MG63 (cell line): ENCODE measurements around the gene CELF4. TPM values are rescaled to one million over a fixed set of nuclear protein-coding genes. Genes with fewer than 3 reads are reported as not detected.

ENCODE experiments used
- DNase-seq: peaks from one replicate; pipeline ENCODE4 v3.0.0-alpha.2; 2020
- H3K27me3 ChIP-seq: fragments of 250-450 bp; sonication (Bioruptor Pico); 2 replicates; pipeline ENCODE4 v1.5.1; 2020; ENCODE audit warnings: mild to moderate bottlenecking, moderate library complexity
- H3K36me3 ChIP-seq: fragments of 250-450 bp; sonication (Bioruptor Pico); 2 replicates; pipeline ENCODE4 v1.5.1; 2020; ENCODE audit warnings: mild to moderate bottlenecking, moderate library complexity
- H3K4me3 ChIP-seq: fragments of 250-450 bp; sonication (Bioruptor Pico); 2 replicates; pipeline ENCODE4 v1.5.1; 2020; ENCODE audit warnings: mild to moderate bottlenecking, moderate library complexity
- H3K9me3 ChIP-seq: fragments of 250-450 bp; sonication (Bioruptor Pico); 2 replicates; pipeline ENCODE4 v1.5.1; 2020; ENCODE audit warnings: mild to moderate bottlenecking, moderate library complexity
- total RNA-seq: library from RNA; depleted of rRNA; stranded (reverse); fragments of >200 nt; shearing (Covaris generic); gene quantifications from 2 replicates; pipeline ENCODE4 v1.2.3, GENCODE V29; 2014; ENCODE audit warnings: low replicate concordance

Gene CELF4
- total RNA-seq, 1 experiment from 2014 or later = not detected

DNA sequence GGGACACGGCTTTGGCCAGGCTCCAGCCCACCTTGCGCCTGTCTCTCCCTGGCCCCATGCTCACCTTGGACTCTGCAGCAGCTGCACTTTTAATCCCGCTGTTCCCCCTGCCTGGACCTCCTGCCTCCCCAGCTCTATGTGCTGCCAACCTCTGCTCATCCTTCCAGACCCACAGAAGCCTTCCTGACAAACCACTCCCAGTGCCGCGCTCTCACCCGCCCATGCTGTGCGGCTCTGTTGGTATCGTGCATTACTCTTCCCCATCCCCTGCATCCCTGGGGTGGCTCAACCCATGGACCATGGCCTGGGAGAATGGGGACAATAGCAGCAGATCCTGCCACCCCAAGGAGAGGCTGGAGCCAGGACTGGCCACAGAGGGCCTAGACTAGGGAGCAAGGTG lies 303.6 kb downstream of the CELF4 start:
- H3K27me3 ChIP-seq = no peaks in the 10 kb centered on the region
- H3K9me3 ChIP-seq = no peaks in the 10 kb centered on the region

GRCh38 chr18:37261246-37261840 lies 304.3 kb downstream of the CELF4 start:
- Histone ChIP-seq H3K36me3 (no peaks in the 10 kb centered on the region), H3K27me3 (no peaks in the 10 kb centered on the region), H3K9me3 (no peaks in the 10 kb centered on the region), H3K4me3 (no peak overlapping the region)
- no peak for DNase-seq

More for the DNA sequence above, 303.6 kb downstream of the CELF4 start:
- no peak overlapping the region for H3K4me3 ChIP-seq
- no peak for DNase-seq
- H3K36me3 ChIP-seq = no peaks in the 10 kb centered on the region

DNA sequence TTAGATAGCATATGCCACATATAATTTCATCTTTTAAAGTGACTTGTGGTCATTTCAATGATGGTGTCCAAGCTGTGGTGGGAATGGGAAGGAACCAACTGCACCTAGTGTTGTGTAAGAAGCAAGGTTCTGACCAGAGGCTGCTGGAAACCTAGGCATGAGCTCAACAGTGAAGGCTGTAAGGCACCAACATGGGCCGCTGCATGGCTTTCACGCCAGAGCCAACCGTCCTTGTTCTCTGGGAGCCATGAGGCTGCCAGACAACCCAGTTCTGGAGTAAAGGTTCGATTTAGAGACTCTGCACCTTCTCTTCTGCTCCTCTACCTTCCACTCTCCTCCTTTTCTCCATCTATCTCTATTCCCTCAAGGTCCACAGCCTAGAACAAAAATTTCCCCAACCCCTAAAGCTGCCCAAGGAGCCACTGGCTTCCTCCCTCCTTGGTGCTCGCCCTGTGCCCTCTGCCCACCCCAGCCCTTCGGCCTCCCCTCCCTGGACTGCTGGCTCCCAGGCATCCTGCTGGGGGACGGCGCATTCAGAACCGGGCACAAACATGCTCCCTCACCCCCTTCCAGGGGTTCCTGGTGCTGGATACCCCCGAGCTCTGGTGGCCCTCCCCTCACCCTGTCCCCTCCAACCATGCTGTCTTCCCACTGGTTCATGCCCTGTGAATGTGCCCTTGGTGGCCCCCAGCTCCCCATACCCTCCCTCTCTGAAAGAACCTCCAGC lies 305.1 kb downstream of the CELF4 start:
- Histone ChIP-seq H3K4me3 (no peak overlapping the region), H3K27me3 (no peaks in the 10 kb centered on the region), H3K9me3 (no peaks in the 10 kb centered on the region), H3K36me3 (no peaks in the 10 kb centered on the region)
- DNase-seq = no peak

- Histone ChIP-seq H3K36me3 (no peaks in the 10 kb centered on the region), H3K27me3 (no peaks in the 10 kb centered on the region), H3K4me3 (no peak overlapping the region), H3K9me3 (no peaks in the 10 kb centered on the region)
- DNase-seq = no peak
These were observed 305.9 kb downstream of the CELF4 start for GRCh38 chr18:37259711-37260110.

GRCh38 chr18:37258819-37259218 lies 306.8 kb downstream of the CELF4 start:
- no peaks in the 10 kb centered on the region for H3K27me3 ChIP-seq
- H3K9me3 ChIP-seq = no peaks in the 10 kb centered on the region
- no peak overlapping the region for H3K4me3 ChIP-seq
- H3K36me3 ChIP-seq = no peaks in the 10 kb centered on the region
- DNase-seq = no peak

- H3K36me3 ChIP-seq = no peaks in the 10 kb centered on the region
- H3K4me3 ChIP-seq = no peak overlapping the region
- H3K27me3 ChIP-seq = no peaks in the 10 kb centered on the region
- DNase-seq = no peak
- no peaks in the 10 kb centered on the region for H3K9me3 ChIP-seq
These were observed 307.5 kb downstream of the CELF4 start for GRCh38 chr18:37258131-37258530.

DNA sequence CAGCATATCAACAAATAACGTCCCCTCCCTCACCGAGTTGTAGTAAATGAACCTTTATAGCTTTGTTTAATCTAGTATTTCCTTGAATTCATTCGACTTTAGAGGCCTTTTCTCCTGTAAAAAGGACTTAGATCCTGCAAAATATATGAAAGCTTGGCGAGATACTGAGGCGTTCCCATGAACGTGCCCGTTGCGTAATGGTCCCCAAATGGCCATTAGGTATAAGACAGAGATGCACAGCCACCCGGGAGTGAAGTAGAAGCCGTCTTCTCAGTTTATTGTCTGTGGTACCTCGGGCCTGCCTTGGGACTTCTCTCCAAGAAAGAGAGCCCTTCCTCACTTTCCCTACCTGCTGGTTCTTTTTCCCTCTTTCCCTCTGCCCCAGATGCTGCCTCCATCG lies 310.6 kb downstream of the CELF4 start:
- no peak for DNase-seq
- Histone ChIP-seq H3K9me3 (no peaks in the 10 kb centered on the region), H3K27me3 (no peaks in the 10 kb centered on the region), H3K4me3 (no peak overlapping the region), H3K36me3 (no peaks in the 10 kb centered on the region)

DNA sequence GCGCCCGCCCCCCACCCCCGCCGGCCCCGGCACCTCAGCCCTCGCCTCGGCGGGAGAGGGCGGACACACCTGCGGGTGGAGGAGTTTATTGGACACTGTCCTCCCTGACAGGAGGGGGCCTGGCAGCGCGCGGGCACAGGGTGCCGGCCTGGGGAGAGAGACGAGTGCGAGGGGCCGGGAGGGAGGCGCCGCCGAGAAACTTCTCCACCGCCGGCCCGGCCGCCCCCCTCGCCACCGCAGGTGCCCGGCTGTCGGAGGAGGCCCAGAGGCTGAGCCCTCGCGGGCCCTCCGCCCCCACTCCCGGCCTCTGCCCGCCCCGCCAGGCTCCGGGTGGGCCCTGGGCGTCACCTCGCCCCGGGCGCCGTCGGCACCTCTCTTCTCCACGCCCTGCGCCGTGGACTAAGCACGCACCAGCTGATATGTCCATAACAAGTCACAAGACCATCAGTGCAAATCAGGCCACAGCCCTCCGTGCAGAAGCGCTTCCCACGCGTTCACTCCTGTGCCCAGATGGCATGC lies 311.3 kb downstream of the CELF4 start:
- H3K9me3 ChIP-seq = no peaks in the 10 kb centered on the region
- no peaks in the 10 kb centered on the region for H3K36me3 ChIP-seq
- no peak for DNase-seq
- H3K27me3 ChIP-seq = no peaks in the 10 kb centered on the region
- H3K4me3 ChIP-seq = no peak overlapping the region

GRCh38 chr18:37253394-37254235 lies 312.0 kb downstream of the CELF4 start:
- Histone ChIP-seq H3K36me3 (no peaks in the 10 kb centered on the region), H3K9me3 (no peaks in the 10 kb centered on the region), H3K4me3 (no peak overlapping the region), H3K27me3 (no peaks in the 10 kb centered on the region)
- DNase-seq = no peak

DNA sequence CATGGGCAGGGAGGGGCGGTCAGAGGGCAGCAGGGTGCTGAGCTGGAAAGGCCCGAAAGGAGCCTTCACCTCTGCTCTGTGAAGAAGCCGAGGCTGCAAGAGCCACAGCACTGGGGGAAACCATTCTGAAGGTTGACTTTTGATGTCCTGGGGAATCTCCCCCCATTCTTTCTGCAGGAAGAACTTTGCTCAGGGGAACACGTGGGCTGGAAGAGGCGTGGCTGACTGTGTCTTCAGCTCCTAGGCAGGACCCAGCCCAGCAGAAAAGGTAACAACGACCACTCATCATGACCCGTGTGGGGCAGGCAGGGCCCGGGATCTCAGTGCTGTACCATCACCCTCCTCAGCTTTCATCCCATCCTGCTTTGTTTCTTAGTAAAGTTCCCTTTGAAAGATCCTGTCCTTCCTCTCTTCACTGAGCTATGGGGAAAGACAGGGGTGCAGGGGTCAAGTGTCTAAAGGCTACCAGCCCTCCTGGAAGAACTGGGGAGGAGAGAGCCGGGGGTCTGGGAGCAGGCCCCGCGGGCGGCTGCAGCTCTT lies 312.7 kb downstream of the CELF4 start:
- H3K4me3 ChIP-seq = no peak overlapping the region
- H3K36me3 ChIP-seq = no peaks in the 10 kb centered on the region
- no peak for DNase-seq
- no peaks in the 10 kb centered on the region for H3K9me3 ChIP-seq
- H3K27me3 ChIP-seq = no peaks in the 10 kb centered on the region

DNA sequence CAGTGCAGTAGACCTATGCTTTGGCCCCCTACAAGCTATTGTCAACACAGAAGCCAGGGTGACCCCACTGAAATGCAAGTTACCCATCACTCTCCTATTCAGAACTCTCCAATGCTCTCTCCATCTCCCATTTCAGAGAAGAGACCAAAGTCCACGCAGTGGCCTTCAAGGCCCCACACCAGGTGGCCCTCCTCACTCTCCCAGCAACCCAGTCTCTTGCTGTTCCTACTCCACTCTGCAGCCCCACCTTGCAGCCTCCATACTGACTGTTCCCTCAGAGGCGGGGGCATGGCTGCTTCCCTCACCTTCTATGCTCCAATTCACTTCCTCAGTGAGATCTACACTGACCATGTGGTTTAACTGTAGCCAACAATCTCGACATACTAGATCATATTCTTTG lies 313.3 kb downstream of the CELF4 start:
- Histone ChIP-seq H3K4me3 (no peak overlapping the region), H3K9me3 (no peaks in the 10 kb centered on the region), H3K27me3 (no peaks in the 10 kb centered on the region), H3K36me3 (no peaks in the 10 kb centered on the region)
- DNase-seq = no peak

DNA sequence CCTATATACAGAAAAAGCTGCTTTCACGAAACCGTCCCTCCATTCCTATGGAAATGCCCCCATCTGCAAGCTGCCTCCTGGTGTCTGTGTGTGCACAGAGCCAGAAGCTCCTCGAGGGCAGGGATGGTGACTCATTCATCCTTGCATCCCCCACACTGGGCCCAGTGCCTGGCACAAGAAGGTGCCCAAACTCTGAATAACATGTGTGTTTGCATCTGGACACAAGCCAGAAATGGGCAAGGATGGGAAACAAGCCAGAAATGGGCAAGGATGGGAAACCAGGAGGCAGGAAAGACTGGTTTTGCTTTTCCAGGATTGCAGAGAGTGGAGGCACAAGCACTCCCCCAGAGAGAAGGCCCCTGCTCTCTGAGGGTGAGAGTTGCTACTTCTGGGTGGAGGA lies 313.9 kb downstream of the CELF4 start:
- Histone ChIP-seq H3K27me3 (no peaks in the 10 kb centered on the region), H3K4me3 (no peak overlapping the region), H3K36me3 (no peaks in the 10 kb centered on the region), H3K9me3 (no peaks in the 10 kb centered on the region)
- DNase-seq = peak; percentile 36

DNA sequence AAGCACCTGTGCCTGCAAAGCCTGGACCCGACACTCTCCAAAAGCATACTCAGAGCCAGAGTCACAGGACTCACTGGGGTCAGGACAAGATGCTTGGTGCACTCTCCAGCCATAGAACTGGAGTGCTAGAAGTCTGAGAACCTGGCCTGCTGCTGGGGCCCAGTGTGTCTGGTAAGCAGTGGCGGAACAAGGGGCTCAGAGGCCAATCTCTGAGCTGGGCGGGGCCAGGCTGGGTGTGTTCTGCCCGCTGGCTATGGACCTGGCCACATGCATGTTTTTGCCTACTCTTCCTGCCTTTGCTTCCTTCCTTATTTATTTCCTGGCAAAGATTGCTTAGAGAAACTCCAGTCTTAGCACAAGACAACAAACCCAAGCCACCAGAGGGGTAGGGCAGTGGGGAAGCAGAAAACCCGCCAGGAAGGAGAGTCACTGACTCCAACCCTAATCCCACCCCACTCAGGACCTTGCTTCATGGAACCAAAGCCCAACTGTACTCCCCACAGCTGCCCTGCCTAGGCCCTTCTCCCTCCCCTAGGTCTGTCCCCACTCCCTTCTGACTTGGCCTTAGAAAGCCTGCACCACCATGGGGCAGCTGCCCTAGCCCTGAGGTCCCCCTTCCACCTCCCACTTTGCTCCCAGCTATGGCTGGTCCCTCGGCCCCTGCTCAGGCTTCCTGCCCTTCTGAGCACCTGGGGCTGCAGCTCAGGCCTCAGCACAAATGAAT lies 315.5 kb downstream of the CELF4 start:
- H3K27me3 ChIP-seq = no peaks in the 10 kb centered on the region
- H3K36me3 ChIP-seq = no peaks in the 10 kb centered on the region
- H3K4me3 ChIP-seq = no peak overlapping the region
- no peak for DNase-seq
- H3K9me3 ChIP-seq = no peaks in the 10 kb centered on the region

DNA sequence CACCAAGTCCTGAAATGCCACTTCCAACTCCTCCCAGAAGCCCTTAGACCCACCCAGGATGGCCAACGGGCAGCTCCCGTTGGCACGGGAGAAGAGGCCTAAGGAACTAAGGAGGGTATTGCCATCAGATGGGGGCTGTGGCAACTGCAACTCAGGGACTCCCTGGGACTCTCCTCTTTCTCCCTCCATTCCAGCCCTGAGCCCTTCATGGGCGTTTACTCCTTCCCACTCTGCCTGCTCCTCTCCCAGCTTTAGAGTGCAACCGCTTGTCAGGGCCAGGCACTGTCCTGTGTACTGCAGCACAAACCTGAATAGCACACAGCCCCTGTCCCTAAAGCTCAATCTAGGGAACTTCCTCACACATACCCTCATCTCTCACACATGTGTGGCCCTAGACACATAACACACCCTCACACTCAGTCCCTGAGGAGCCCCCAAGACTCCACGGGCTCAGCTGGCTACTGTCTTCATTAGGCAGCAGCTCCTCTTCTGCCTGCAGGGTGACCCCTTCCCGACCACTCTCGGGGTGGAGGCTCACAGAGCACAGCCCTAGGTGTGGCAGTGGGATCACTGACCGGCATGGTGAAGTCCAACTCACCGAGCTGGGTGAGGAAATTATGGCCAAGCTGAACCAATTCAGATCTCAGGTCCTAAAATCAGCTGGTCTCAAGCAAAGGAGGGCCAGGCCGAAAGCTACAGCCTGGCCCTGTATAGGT lies 316.3 kb downstream of the CELF4 start:
- DNase-seq = no peak
- no peaks in the 10 kb centered on the region for H3K36me3 ChIP-seq
- H3K9me3 ChIP-seq = no peaks in the 10 kb centered on the region
- no peaks in the 10 kb centered on the region for H3K27me3 ChIP-seq
- H3K4me3 ChIP-seq = no peak overlapping the region

- no peaks in the 10 kb centered on the region for H3K9me3 ChIP-seq
- DNase-seq = no peak
- H3K36me3 ChIP-seq = no peaks in the 10 kb centered on the region
- no peaks in the 10 kb centered on the region for H3K27me3 ChIP-seq
- no peak overlapping the region for H3K4me3 ChIP-seq
These were observed 317.3 kb downstream of the CELF4 start for GRCh38 chr18:37248281-37248680.
